Caco-2 (cell line): Measurements from ENCODE around the gene NT5C1B. TPM values are rescaled to one million over a fixed set of nuclear protein-coding genes. Genes with fewer than 3 reads are reported as not detected.

Experiments used
- BruUV-seq: library from RNA; stranded (reverse); fragments of 400-500 nt; replicated peaks from 2 replicates; lab custom pipeline; 2021; lab: Mats Ljungman, UMichigan
- CTCF ChIA-PET: fragments of 300-600 bp; sonication (Branson Sonifier 250); formaldehyde crosslinking; loops from one replicate; lab custom pipeline; 2022; ENCODE audit warnings: antibody characterized with exemption; lab: Charles Lee
- POLR2A ChIA-PET: fragments of 300-600 bp; sonication (Branson Sonifier 250); formaldehyde crosslinking; loops from one replicate; lab custom pipeline; 2022; ENCODE audit warnings: antibody characterized with exemption; lab: Charles Lee
- DNase-seq, 2 experiments: peaks; one replicate each; pipeline versions ENCODE4 v3.0.0 to v3.0.0-alpha.2; 2020 to 2022
- H3K27me3 ChIP-seq: replicated peaks from 2 replicates; pipeline ENCODE4 v1.6.0; 2011; ENCODE audit warnings: low read length; ENCODE audit not compliant: control insufficient read depth, insufficient read depth
- H3K36me3 ChIP-seq: 2 replicates; pipeline ENCODE4 v1.5.1; 2011; ENCODE audit warnings: low read length; ENCODE audit not compliant: control insufficient read depth, insufficient read depth
- H3K4me1 ChIP-seq: fragments of 250-450 bp; sonication (Bioruptor Pico); 2 replicates; pipeline ENCODE4 v1.5.1; 2020; ENCODE audit warnings: mild to moderate bottlenecking
- H3K4me3 ChIP-seq: 2 replicates; pipeline ENCODE4 v1.5.1; 2011; ENCODE audit warnings: low read depth, mild to moderate bottlenecking, control low read depth, low read length
- H3K9me3 ChIP-seq: fragments of 250-450 bp; sonication (Bioruptor Pico); 2 replicates; pipeline ENCODE4 v1.5.1; 2020; ENCODE audit warnings: mild to moderate bottlenecking, moderate library complexity
- H3K27ac Mint-ChIP-seq: one replicate; pipeline ENCODE4 v1.8.0; 2022; ENCODE audit warnings: mixed read lengths; ENCODE audit not compliant: unreplicated experiment
- H3K27me3 Mint-ChIP-seq: one replicate; pipeline ENCODE4 v1.8.0; 2022; ENCODE audit warnings: mixed read lengths; ENCODE audit not compliant: insufficient read depth, unreplicated experiment
- H3K36me3 Mint-ChIP-seq: one replicate; pipeline ENCODE4 v1.8.0; 2022; ENCODE audit warnings: mild to moderate bottlenecking, mixed read lengths; ENCODE audit not compliant: insufficient read depth, unreplicated experiment
- H3K4me1 Mint-ChIP-seq: one replicate; pipeline ENCODE4 v1.8.0; 2022; ENCODE audit warnings: low read depth, mixed read lengths; ENCODE audit not compliant: unreplicated experiment
- H3K4me3 Mint-ChIP-seq: one replicate; pipeline ENCODE4 v1.8.0; 2022; ENCODE audit warnings: mild to moderate bottlenecking, moderate library complexity, mixed read lengths; ENCODE audit not compliant: unreplicated experiment
- H3K9me3 Mint-ChIP-seq: one replicate; pipeline ENCODE4 v1.8.0; 2022; ENCODE audit warnings: mixed read lengths; ENCODE audit not compliant: unreplicated experiment
- intact Hi-C: fragments of 100-400 bp; cut with micrococcal nuclease; formaldehyde crosslinking; loops from one replicate; pipeline ENCODE4 v1.10.0; 2022; ENCODE audit not compliant: unreplicated experiment
- total RNA-seq: library from RNA; stranded (reverse); gene quantifications from 2 replicates; pipeline ENCODE4 v1.2.3, GENCODE V29; 2022
- TF ChIP-seq, protein P1 (sequence below), 2 experiments: fragments of 200-600 bp in 1 of 2; IDR thresholded peaks; 1 replicate in 1 of 2; 2 replicates in 1 of 2; pipeline versions ENCODE4 v1.5.1 to v1.8.0; 2011 to 2022; ENCODE audit warnings: antibody characterized with exemption in 1 of 2, control low read depth in 1 of 2, inconsistent platforms in 1 of 2, low read depth in 1 of 2, low read length in 1 of 2, mild to moderate bottlenecking in 1 of 2, moderate library complexity in 1 of 2; ENCODE audit not compliant: insufficient read depth in 1 of 2, severe bottlenecking in 1 of 2, unreplicated experiment in 1 of 2

The NT5C1B gene
- total RNA-seq, 1 experiment from 2014 or later, result not detected

- Histone ChIP-seq H3K9me3 (no peaks in the 10 kb centered on the region), H3K4me1 (no peaks in the 10 kb centered on the region), H3K4me3 (no peak overlapping the region), H3K27me3 (no peaks in the 10 kb centered on the region), H3K36me3 (no peaks in the 10 kb centered on the region; the same call in 1 of the 2 replicates)
- CTCF ChIA-PET, result no interaction called here
- POLR2A ChIA-PET, result no interaction called here
- intact Hi-C loops, result no loop called here
- H3K27ac Mint-ChIP-seq, result no peak overlapping the region
- H3K4me3 Mint-ChIP-seq, result no peak overlapping the region
- TF ChIP-seq, protein P1, sequence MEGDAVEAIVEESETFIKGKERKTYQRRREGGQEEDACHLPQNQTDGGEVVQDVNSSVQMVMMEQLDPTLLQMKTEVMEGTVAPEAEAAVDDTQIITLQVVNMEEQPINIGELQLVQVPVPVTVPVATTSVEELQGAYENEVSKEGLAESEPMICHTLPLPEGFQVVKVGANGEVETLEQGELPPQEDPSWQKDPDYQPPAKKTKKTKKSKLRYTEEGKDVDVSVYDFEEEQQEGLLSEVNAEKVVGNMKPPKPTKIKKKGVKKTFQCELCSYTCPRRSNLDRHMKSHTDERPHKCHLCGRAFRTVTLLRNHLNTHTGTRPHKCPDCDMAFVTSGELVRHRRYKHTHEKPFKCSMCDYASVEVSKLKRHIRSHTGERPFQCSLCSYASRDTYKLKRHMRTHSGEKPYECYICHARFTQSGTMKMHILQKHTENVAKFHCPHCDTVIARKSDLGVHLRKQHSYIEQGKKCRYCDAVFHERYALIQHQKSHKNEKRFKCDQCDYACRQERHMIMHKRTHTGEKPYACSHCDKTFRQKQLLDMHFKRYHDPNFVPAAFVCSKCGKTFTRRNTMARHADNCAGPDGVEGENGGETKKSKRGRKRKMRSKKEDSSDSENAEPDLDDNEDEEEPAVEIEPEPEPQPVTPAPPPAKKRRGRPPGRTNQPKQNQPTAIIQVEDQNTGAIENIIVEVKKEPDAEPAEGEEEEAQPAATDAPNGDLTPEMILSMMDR (IDR thresholded peaks at IDR 0.05; ENCODE audit: insufficient read depth in 1 of 2, low read depth in 1 of 2, low read length in 1 of 2, severe bottlenecking in 1 of 2, unreplicated experiment in 1 of 2), result no peak
- no peaks in the 10 kb centered on the region for H3K4me1 Mint-ChIP-seq
- no peaks in the 10 kb centered on the region for H3K36me3 Mint-ChIP-seq
- H3K27me3 Mint-ChIP-seq, result peaks cover 3% of the 10 kb centered on the region
- no TSS peak for BruUV-seq
- no peaks in the 10 kb centered on the region for H3K9me3 Mint-ChIP-seq
- DNase-seq, result no peak
These were observed 73.3 kb downstream of the NT5C1B start for GRCh38 chr2:18516112-18516511.

GRCh38 chr2:18514526-18515461 is 74.6 kb downstream of the NT5C1B start:
- intact Hi-C loops, result loop anchor here (1.0 kb wide), 1 partner anchor 79 kb away; no protein-coding TSS in a partner anchor
- ChIA-PET CTCF (no interaction called here), POLR2A (no interaction called here)
- Histone ChIP-seq H3K4me1 (no peaks in the 10 kb centered on the region), H3K9me3 (no peaks in the 10 kb centered on the region), H3K36me3 (no peaks in the 10 kb centered on the region; the same call in 1 of the 2 replicates), H3K27me3 (no peaks in the 10 kb centered on the region), H3K4me3 (no peak overlapping the region)
- BruUV-seq, result no TSS peak
- Mint-ChIP-seq H3K36me3 (no peaks in the 10 kb centered on the region), H3K4me1 (no peaks in the 10 kb centered on the region), H3K27ac (no peak overlapping the region), H3K27me3 (peaks cover 6% of the 10 kb centered on the region), H3K9me3 (no peaks in the 10 kb centered on the region), H3K4me3 (no peak overlapping the region)
- TF ChIP-seq, protein P1 (IDR thresholded peaks at IDR 0.05; ENCODE audit: insufficient read depth in 1 of 2, low read depth in 1 of 2, low read length in 1 of 2, severe bottlenecking in 1 of 2, unreplicated experiment in 1 of 2), result no peak
- DNase-seq, result no peak

Other genes with a start within 250 kb of the NT5C1B start
- 16.3 and 17.0 TPM in 2 replicates for gene RDH14, start 28.9 kb downstream of the NT5C1B start, total RNA-seq